GM12864 (cell line): ENCODE data around the gene SLC36A4.
"Not testable (repeated sequence)": the region's sequence is repeated elsewhere in the genome, so short reads cannot be mapped to it uniquely, and the experiment has no call there.

Experiments used
- DNase-seq: peaks from one replicate; pipeline ENCODE4 v3.0.0-alpha.2; 2011; ENCODE audit warnings: low read depth
- H3K4me3 ChIP-seq: 2 replicates; pipeline ENCODE4 v1.5.1; 2011; ENCODE audit warnings: mild to moderate bottlenecking, low read depth, low read length, control low read depth
- TF ChIP-seq, protein P1 (sequence below): IDR thresholded peaks from 2 replicates; pipeline ENCODE4 v1.5.1; 2011; ENCODE audit warnings: low read depth, mild to moderate bottlenecking, moderate library complexity, low read length, control low read depth, inconsistent platforms; ENCODE audit errors: missing control alignments

SLC36A4 gene

DNA sequence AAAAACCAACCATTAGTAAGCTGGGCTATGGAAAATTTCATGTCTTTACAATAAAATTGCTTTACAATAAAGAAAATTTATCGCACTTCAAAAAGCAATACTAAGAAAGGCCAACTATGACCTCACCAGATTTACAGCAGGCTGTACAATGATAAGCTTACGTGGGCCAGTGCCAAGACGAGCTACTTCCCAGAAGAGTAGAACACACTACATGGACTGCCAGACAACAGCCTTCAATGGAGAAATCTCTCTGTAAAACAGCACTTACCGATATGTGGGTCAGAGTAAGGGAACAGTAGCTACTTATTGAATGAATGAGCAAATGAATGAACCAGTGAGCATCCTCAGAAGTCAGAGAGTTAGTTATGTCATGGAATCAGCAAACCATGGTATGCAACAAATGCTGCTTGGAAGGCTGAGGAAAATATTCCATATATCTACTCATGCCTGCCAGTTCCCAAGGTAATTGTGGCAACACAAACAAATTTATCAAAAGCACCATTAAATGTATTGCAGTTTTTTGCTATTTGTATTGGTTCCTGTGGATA, 74.4 kb downstream of the SLC36A4 start:
- no peak for DNase-seq
- no peak overlapping the region for H3K4me3 ChIP-seq
- TF ChIP-seq, protein P1, sequence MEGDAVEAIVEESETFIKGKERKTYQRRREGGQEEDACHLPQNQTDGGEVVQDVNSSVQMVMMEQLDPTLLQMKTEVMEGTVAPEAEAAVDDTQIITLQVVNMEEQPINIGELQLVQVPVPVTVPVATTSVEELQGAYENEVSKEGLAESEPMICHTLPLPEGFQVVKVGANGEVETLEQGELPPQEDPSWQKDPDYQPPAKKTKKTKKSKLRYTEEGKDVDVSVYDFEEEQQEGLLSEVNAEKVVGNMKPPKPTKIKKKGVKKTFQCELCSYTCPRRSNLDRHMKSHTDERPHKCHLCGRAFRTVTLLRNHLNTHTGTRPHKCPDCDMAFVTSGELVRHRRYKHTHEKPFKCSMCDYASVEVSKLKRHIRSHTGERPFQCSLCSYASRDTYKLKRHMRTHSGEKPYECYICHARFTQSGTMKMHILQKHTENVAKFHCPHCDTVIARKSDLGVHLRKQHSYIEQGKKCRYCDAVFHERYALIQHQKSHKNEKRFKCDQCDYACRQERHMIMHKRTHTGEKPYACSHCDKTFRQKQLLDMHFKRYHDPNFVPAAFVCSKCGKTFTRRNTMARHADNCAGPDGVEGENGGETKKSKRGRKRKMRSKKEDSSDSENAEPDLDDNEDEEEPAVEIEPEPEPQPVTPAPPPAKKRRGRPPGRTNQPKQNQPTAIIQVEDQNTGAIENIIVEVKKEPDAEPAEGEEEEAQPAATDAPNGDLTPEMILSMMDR: no peak

GRCh38 chr11:93122535-93123235, 75.1 kb downstream of the SLC36A4 start:
- TF ChIP-seq, protein P1: no peak
- DNase-seq: no peak
- H3K4me3 ChIP-seq: no peak overlapping the region

- TF ChIP-seq, protein P1: no peak
- no peak for DNase-seq
- H3K4me3 ChIP-seq: no peak overlapping the region
Measured at GRCh38 chr11:93118276-93118675, 79.5 kb downstream of the SLC36A4 start.

GRCh38 chr11:93117565-93117964, 80.2 kb downstream of the SLC36A4 start:
- no peak overlapping the region for H3K4me3 ChIP-seq
- TF ChIP-seq, protein P1: no peak
- DNase-seq: no peak

DNA sequence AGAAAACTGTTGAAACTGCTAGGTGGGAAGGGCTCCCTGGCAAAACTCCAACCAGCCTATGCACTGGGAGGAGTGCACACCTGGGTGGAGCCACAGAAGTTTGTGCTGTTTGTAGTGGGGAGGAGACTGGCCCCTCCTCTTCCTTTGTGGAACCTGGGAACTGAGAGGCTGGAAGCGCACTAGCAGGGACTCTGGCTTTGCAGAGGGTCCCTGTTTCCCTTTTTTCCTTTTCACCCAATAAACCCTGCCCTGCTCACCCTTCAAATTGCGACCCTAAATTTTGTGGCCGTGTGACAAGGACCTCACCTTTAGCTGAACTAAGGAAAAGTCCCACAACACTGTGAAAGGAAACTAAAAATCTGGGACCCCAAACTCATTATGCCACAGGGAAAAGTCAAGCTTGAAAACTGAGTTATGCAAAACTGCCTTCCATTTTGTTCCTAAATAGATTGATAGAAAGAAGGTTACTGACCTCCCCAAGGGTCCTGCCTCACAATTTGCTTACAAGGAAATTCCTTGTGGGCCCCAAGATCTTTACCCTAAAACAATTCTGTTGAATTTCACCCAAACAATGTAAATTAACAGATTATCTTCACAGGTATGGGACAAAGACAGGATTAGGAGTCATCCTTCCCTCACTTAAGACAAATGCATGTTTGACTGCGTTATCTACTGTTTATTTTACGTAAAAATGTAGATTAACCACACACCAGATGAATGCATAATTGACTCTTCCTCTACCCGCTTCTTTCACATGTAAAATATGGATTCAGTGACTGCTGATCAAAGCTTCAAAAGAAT, 81.0 kb downstream of the SLC36A4 start:
- TF ChIP-seq, protein P1: no peak
- DNase-seq: no peak
- no peak overlapping the region for H3K4me3 ChIP-seq

- TF ChIP-seq, protein P1: no peak
- H3K4me3 ChIP-seq: no peak overlapping the region
- no peak for DNase-seq
Measured at GRCh38 chr11:93114304-93114703, 83.5 kb downstream of the SLC36A4 start.

DNA sequence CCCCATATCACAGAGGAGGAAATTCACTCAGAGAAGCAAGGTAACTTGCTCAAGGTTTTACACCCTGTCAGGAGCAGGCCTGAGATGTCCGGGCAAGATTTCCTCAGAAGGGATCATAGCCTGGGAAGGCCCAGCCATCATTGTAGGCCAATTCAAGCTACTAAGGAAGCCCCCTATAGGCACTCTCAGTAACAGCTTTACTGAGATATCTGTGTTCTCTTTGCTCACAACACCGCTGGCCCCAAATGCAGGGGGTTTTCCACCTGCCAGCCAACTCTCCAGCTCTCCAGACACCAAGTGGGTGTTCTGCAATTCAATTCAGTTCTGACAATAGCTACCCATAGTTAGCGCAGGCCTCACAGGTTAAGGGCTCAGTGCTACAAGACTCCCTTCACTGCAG, 84.0 kb downstream of the SLC36A4 start:
- H3K4me3 ChIP-seq: no peak overlapping the region
- TF ChIP-seq, protein P1: peak; percentile 17
- DNase-seq: no peak

DNA sequence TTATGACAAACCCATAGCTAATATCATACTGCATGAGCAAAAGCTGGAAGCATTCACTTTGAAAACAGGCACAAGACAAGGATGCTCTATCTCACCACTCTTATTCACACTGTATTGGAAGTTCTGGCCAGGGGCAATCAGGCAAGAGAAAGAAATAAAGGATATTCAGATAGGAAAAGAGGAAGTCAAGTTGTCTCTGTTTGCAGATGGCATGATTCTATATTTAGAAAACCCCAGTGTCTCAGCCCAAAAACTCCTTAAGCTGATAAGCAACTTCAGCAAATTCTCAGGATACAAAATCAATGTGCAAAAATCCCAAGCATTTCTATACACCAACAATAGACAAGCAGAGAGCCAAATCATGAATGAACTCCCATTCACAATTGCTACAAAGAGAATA, 86.6 kb downstream of the SLC36A4 start:
- H3K4me3 ChIP-seq, DNase-seq: not testable (repeated sequence)
